Kasumi-1 (cell line): ENCODE measurements around the gene NGB.
"Not testable (repeated sequence)": the region's sequence is repeated elsewhere in the genome, so short reads cannot be mapped to it uniquely, and the experiment has no call there.

Source experiments
- DNase-seq, 2 experiments: peaks; one replicate each; lab custom pipeline; 2025; lab: John Stamatoyannopoulos, UW

The NGB gene

GRCh38 chr14:77271113-77271710 lies at the start of gene NGB:
Gene NGB, minus strand, starts transcription at chr14:77271206. Its CDS starts 269 bp downstream, at chr14:77270937.
- no peak for DNase-seq

- peak; percentile 78 to 85 for DNase-seq
These were observed 49.4 kb upstream of the NGB start, which contains the start of gene POMT2 for GRCh38 chr14:77320238-77320935. Gene POMT2, minus strand, starts transcription at chr14:77320883. Its CDS starts 202 bp downstream, at chr14:77320681.

GRCh38 chr14:77319422-77319821 lies 48.4 kb upstream of the NGB start:
- no peak for DNase-seq

GRCh38 chr14:77318756-77319155 lies 47.8 kb upstream of the NGB start:
- not testable (repeated sequence) for DNase-seq

- no peak for DNase-seq
These were observed 47.1 kb upstream of the NGB start for GRCh38 chr14:77318006-77318553.

GRCh38 chr14:77316872-77317301 lies 45.9 kb upstream of the NGB start:
- no peak for DNase-seq

- DNase-seq = no peak
These were observed 45.1 kb upstream of the NGB start for GRCh38 chr14:77316195-77316505.

GRCh38 chr14:77314539-77315457 lies 43.8 kb upstream of the NGB start:
- DNase-seq = no peak

- DNase-seq = no peak
These were observed 43.0 kb upstream of the NGB start for GRCh38 chr14:77314043-77314442.

GRCh38 chr14:77313371-77313770 lies 42.4 kb upstream of the NGB start:
- DNase-seq = no peak

- no peak for DNase-seq
These were observed 40.2 kb upstream of the NGB start for GRCh38 chr14:77311217-77311616.

- no peak for DNase-seq
These were observed 39.0 kb upstream of the NGB start for GRCh38 chr14:77310026-77310425.

GRCh38 chr14:77309131-77309530 lies 38.1 kb upstream of the NGB start:
- DNase-seq = peak; percentile 44 to 52

GRCh38 chr14:77306851-77307496 lies 36.0 kb upstream of the NGB start:
- no peak for DNase-seq

GRCh38 chr14:77306416-77306815 lies 35.4 kb upstream of the NGB start:
- no peak for DNase-seq

GRCh38 chr14:77305696-77306095 lies 34.7 kb upstream of the NGB start:
- DNase-seq = no peak

- DNase-seq = no peak
These were observed 32.6 kb upstream of the NGB start for GRCh38 chr14:77303417-77304156.

GRCh38 chr14:77302926-77303325 lies 31.9 kb upstream of the NGB start:
- no peak for DNase-seq

GRCh38 chr14:77301103-77301502 lies 30.1 kb upstream of the NGB start:
- peak; percentile 79 to 82 for DNase-seq

GRCh38 chr14:77299771-77300170 lies 28.8 kb upstream of the NGB start:
- no peak for DNase-seq

GRCh38 chr14:77296906-77297305 lies 25.9 kb upstream of the NGB start:
- no peak for DNase-seq
